Measurements from ENCODE around the gene CDK5. TPM values are rescaled to one million over a fixed set of nuclear protein-coding genes. Genes with fewer than 3 reads are reported as not detected.

CDK5 gene
- total and polyA plus RNA-seq, 2 of the 13 experiments (the other 11 are each of a cell fraction or from before 2014, with no cell fraction given), result 16.4 to 21.3 TPM

GRCh38 chr7:151012031-151012692, 45.5 kb downstream of the CDK5 start (continued):
- TF ChIP-seq HMGXB4 (CRISPR knock-in tag; IDR thresholded peaks at IDR 0.05; ENCODE audit: borderline replicate concordance in 1 of 2, low read depth in 1 of 2) (0 out of 4 replicates have a peak, but pooled peaks of 1 of the 2 experiments have one; percentile 17), SIN3A (IDR thresholded peaks at IDR 0.05; ENCODE audit: borderline replicate concordance, low read depth, low read length) (no peak), ELF1 (CRISPR knock-in tag; IDR thresholded peaks at IDR 0.05) (peak; percentile 47; the same call in 1 of the 2 replicates), ZNF746 (CRISPR knock-in tag; IDR thresholded peaks at IDR 0.05) (peak; percentile 89; the same call in 1 of the 2 replicates), ZNF75D (CRISPR knock-in tag; IDR thresholded peaks at IDR 0.05; ENCODE audit: borderline replicate concordance) (no peak), ZFP82 (CRISPR knock-in tag; IDR thresholded peaks at IDR 0.05; ENCODE audit: borderline replicate concordance) (no peak), ZNF629 (CRISPR knock-in tag; conservative IDR thresholded peaks at IDR 0.05) (0 out of 2 replicates have a peak, but pooled peaks have one; percentile 20), TFE3 (CRISPR knock-in tag; IDR thresholded peaks at IDR 0.05) (peak; percentile 15; the same call in 1 of the 2 replicates), ZNF503 (CRISPR knock-in tag; IDR thresholded peaks at IDR 0.05) (no peak), MAFF (IDR thresholded peaks at IDR 0.05; ENCODE audit: low read depth, low read length) (no peak), SMYD3 (CRISPR knock-in tag; IDR thresholded peaks at IDR 0.05) (0 out of 2 replicates have a peak, but pooled peaks have one; percentile 46), MEF2D (CRISPR knock-in tag; IDR thresholded peaks at IDR 0.05) (0 out of 2 replicates have a peak, but pooled peaks have one; percentile 23), MED8 (CRISPR knock-in tag; IDR thresholded peaks at IDR 0.05; ENCODE audit: insufficient replicate concordance) (no peak), ZNF256 (CRISPR knock-in tag; conservative IDR thresholded peaks at IDR 0.05) (no peak), SAP130 (CRISPR knock-in tag; IDR thresholded peaks at IDR 0.05; ENCODE audit: low read depth) (peak; percentile 81), ZNF543 (CRISPR knock-in tag; IDR thresholded peaks at IDR 0.05) (0 out of 2 replicates have a peak, but pooled peaks have one; percentile 50), ZNF609 (CRISPR knock-in tag; IDR thresholded peaks at IDR 0.05; ENCODE audit: borderline replicate concordance) (no peak), NR2F6 (IDR thresholded peaks at IDR 0.05) (no peak), NR2F6 (CRISPR knock-in tag; IDR thresholded peaks at IDR 0.05) (0 out of 2 replicates have a peak, but pooled peaks have one; percentile 39), SNAPC2 (CRISPR knock-in tag; IDR thresholded peaks at IDR 0.05) (0 out of 2 replicates have a peak, but pooled peaks have one; percentile 26)

Measured in HepG2 (cell line).